Common myeloid progenitor, CD34-positive (primary cell): ENCODE results near the gene GCN1.

Experiments
- CTCF ChIA-PET: fragments of 350-600 bp; sonication (Branson Sonifier 250); formaldehyde crosslinking; loops from one replicate; lab custom pipeline; 2021; ENCODE audit warnings: antibody characterized with exemption; lab: Charles Lee
- POLR2A ChIA-PET: fragments of 350-600 bp; sonication (Branson Sonifier 250); formaldehyde crosslinking; loops from one replicate; lab custom pipeline; 2021; ENCODE audit warnings: antibody characterized with exemption; lab: Charles Lee
- DNase-seq, 3 donors: peaks; one replicate each; pipeline versions ENCODE4 v3.0.0 to v3.0.0-alpha.2; 2013
- H3K27ac ChIP-seq, 2 experiments: 1 replicate in 1 of 2; 2 replicates in 1 of 2; pipeline ENCODE4 v1.7.0; 2013; ENCODE audit warnings: inconsistent platforms in 2 of 2, low read length in 2 of 2, mild to moderate bottlenecking in 2 of 2, low read depth in 1 of 2, moderate library complexity in 1 of 2; ENCODE audit not compliant: severe bottlenecking in 2 of 2, insufficient read depth in 1 of 2, poor library complexity in 1 of 2
- H3K27me3 ChIP-seq, 5 experiments: replicated peaks in 2 of 5; 1 replicate in 3 of 5; 2 replicates in 2 of 5; pipeline versions ENCODE4 v1.6.1 to v1.7.0; 2013; ENCODE audit warnings: low read length in 4 of 5, mild to moderate bottlenecking in 2 of 5, moderate library complexity in 2 of 5, inconsistent platforms in 1 of 5; ENCODE audit not compliant: insufficient read depth in 5 of 5, control insufficient read depth in 4 of 5
- H3K36me3 ChIP-seq, 4 experiments: 1 replicate in 2 of 4; 2 replicates in 2 of 4; pipeline versions ENCODE4 v1.6.1 to v1.7.0; 2013; ENCODE audit warnings: low read length in 3 of 4, control low read depth in 1 of 4, mild to moderate bottlenecking in 1 of 4; ENCODE audit not compliant: control insufficient read depth in 4 of 4, insufficient read depth in 4 of 4
- H3K4me1 ChIP-seq, 4 experiments: 1 replicate in 3 of 4; 2 replicates in 1 of 4; pipeline versions ENCODE4 v1.6.1 to v1.7.1; 2013; ENCODE audit warnings: low read length in 3 of 4, mild to moderate bottlenecking in 3 of 4, control low read depth in 1 of 4, inconsistent platforms in 1 of 4, moderate library complexity in 1 of 4; ENCODE audit not compliant: control insufficient read depth in 4 of 4, insufficient read depth in 4 of 4; ENCODE audit errors: control extremely low read depth in 1 of 4
- H3K4me3 ChIP-seq, 7 experiments: 1 replicate in 4 of 7; 2 replicates in 3 of 7; pipeline versions ENCODE4 v1.5.1 to v1.7.0; 2013; ENCODE audit warnings: mild to moderate bottlenecking in 7 of 7, low read length in 6 of 7, moderate library complexity in 6 of 7, inconsistent platforms in 2 of 7, low read depth in 2 of 7, control low read depth in 1 of 7; ENCODE audit not compliant: insufficient read depth in 4 of 7, control insufficient read depth in 1 of 7; ENCODE audit errors: extremely low read depth in 1 of 7
- H3K9me3 ChIP-seq, 5 experiments: 1 replicate in 4 of 5; 2 replicates in 1 of 5; pipeline versions ENCODE4 v1.6.1 to v1.7.1; 2013; ENCODE audit warnings: low read length in 4 of 5, mild to moderate bottlenecking in 2 of 5, inconsistent platforms in 1 of 5, low read depth in 1 of 5, moderate library complexity in 1 of 5; ENCODE audit not compliant: control insufficient read depth in 4 of 5, insufficient read depth in 2 of 5; ENCODE audit errors: control extremely low read depth in 1 of 5
- WGBS: methylation state at CpG from one replicate; pipeline ENCODE4 v1.1.5; 2013; ENCODE audit not compliant: insufficient coverage; 5-methylcytosine and 5-hydroxymethylcytosine counted together

The GCN1 gene

DNA sequence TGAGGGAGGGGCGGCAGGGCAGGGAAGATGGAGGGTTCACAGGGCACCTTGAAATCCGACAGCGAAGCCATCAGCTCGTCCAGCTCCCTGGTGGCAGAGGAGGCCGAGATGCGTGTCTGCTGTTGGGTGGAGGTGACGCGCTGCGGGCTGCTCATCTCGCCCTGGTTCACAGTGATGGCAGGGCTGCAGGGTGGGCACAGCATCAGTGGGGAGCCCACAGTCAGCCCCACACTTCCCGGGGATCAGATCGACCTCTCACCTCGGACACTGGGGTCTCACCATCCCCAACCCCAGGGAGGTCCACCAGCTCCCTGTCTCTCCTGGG is 27.0 kb upstream of the GCN1 start:
- H3K4me1 ChIP-seq, result peaks cover 2 to 29% (median 25%) of the 10 kb centered on the region in 4 experiments
- peaks cover 7 to 64% (median 41%) of the 10 kb centered on the region in 4 experiments for H3K36me3 ChIP-seq
- DNase-seq, result no peak
- no peak overlapping the region for H3K27ac ChIP-seq
- H3K4me3 ChIP-seq, result no peak overlapping the region
- ChIA-PET CTCF (interaction anchor here (1.1 to 17.6 kb wide), 4 partner anchors 10 to 70 kb away, joined by 3 to 879 read pairs (median 4); partner anchors contain the start of genes PXN and RNU4-2), POLR2A (interaction anchor here (2.2 kb wide), 1 partner anchor 70 kb away, joined by 7 read pairs; the partner anchor contains the start of gene RNU4-2)
- WGBS, result 99% methylated on average over 9 of the region's 13 CpGs
- no peaks in the 10 kb centered on the region for H3K27me3 ChIP-seq
- no peaks in the 10 kb centered on the region for H3K9me3 ChIP-seq

DNA sequence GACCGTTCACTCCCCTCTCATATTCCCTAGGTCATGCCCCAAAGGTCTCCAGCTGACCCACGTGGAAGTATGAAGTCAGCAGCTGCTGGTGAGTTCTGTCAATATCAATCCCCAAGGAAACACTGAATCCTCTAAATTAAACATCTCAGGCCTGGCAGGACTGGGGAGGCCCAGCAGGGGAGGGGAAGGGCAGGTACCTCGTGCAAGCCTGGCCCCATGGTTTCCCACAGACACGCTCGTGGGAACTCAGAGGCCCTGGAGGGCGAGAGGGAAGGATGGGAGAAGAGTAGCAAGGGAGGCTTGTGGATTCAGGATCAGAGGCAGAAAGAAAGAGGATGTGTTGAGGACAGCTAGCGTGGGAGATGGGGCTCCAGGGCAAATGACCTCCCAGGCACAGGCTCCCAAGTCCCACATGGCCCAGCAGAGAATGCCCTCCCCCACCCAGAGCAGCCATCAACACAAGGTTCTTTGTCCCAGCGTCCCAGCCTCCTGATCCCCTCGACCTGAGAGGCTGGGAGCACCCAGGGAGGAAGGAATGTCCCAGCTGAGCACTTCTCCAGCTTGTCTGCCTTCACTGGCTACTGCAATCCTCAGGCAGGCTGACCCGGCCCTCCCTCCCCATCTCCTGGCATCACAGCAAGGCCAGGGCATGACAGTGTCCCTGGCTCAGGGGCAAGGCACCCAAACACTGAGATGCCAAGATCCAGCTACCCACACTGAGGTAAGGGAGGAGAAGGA is 26.5 kb upstream of the GCN1 start:
- 99% methylated on average over 7 of the region's 10 CpGs for WGBS
- peaks cover 7 to 65% (median 43%) of the 10 kb centered on the region in 4 experiments for H3K36me3 ChIP-seq
- DNase-seq, result no peak
- peaks cover 0 to 23% (median 20%) of the 10 kb centered on the region in 4 experiments for H3K4me1 ChIP-seq
- no peaks in the 10 kb centered on the region for H3K27me3 ChIP-seq
- H3K4me3 ChIP-seq, result no peak overlapping the region
- POLR2A ChIA-PET, result interaction anchor here (2.2 kb wide), 1 partner anchor 71 kb away, joined by 7 read pairs; the partner anchor contains the start of gene RNU4-2
- H3K9me3 ChIP-seq, result no peaks in the 10 kb centered on the region
- H3K27ac ChIP-seq, result no peak overlapping the region
- CTCF ChIA-PET, result interaction anchor here (1.3 to 17.6 kb wide), 3 partner anchors 10 to 70 kb away, joined by 3 to 879 read pairs (median 6); partner anchors contain the start of genes PXN and RNU4-2

DNA sequence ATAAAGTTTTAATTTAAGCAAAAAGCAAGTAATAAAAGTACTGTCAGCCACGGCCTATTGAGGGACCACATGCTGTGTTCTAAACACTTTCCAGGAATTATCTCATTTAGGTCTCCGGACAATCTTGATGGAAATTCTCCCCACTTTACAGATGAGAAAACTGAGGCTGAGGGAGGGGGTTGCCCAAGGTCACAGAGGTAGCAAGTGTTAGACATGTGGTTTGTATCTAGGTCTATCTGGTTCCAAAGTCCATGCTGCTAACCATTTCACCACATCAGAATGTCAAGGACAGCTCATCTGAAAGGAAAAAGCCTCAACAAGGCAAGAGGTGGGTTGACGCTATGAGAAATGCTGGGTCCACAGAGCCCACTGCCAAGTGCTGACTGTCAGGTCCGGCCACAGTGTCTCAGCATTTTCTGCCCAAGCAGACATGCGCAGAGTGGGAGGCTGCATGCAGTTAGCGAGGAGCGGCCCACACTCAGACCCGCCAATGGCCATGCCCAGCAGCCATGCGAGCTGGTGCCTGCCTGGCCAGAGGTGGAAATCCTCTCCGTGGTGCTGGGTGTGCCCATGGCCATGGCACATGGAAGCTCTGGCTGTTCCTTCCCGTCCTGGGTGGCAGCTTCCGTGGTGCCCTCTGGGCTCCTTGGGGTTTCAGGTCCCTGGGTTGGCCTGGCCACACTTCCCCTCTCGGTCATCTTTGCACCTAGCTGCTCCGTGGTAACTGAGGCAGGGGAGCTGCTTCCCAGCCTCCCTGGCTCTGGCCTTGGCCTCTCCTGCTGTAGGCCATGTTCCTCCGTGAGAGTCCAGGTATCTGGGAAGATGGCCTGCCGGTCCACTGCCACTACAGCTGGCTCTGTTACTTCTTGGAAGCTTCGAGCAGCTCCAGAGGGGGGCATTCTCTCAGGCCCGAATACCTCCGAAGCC is 24.4 kb upstream of the GCN1 start:
- ChIA-PET POLR2A (interaction anchor here (0.6 to 0.8 kb wide), 2 partner anchors 9 to 18 kb away, joined by 3 read pairs; partner anchors contain the start of gene RPLP0), CTCF (interaction anchor here (0.7 to 17.6 kb wide), 4 partner anchors 8 to 61 kb away, joined by 3 to 879 read pairs (median 13); partner anchors contain the start of genes PXN and RPLP0)
- Histone ChIP-seq H3K27me3 (no peaks in the 10 kb centered on the region), H3K36me3 (peaks cover 7 to 81% (median 53%) of the 10 kb centered on the region in 4 experiments), H3K4me1 (peaks cover 0 to 3% (median under 1%) of the 10 kb centered on the region in 4 experiments), H3K9me3 (no peaks in the 10 kb centered on the region), H3K27ac (no peak overlapping the region), H3K4me3 (no peak overlapping the region)
- no peak for DNase-seq
- 97% methylated on average over 18 of the region's 19 CpGs for WGBS

DNA sequence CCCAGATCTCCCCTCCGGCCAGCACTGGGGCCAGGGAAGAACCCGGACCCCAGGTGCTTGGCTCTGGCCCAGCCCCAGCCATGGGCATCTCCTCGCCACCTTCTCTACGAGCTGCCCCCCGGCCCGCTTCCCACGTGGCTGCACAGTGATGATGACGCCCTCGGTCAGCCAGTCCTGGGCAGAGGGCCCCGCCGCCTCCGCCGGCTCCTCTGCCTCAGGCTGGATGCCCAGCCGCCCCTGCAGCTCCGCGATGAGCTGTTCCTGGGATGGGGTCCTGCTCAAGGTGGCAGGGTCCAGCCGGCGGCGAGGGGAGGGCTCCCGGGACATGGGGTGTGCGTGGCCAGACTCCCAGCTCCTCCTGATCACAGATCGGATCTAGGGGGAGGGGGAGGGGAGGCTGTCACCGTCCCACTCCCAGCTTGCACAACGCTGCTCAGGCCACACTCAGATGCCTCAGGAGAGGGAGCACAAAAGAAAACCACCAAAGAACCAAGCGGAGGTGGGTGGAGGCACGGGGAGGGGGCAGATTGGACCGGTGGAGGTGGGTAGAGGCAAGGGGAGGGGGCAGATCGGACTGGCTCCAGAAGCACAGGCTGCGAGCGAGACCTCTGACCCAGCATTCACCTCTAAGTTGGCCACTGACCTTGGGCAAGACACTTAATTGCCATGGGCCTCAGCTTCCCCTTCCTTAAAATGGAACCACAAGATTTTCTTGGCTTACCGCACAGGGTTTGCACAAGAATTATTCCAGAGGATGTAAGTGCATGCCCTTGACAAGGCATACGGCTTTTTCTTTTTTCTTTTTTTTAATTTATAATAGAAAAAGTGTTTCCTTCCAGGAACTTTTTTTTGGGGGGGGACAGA is 22.5 kb upstream of the GCN1 start:
- H3K36me3 ChIP-seq, result peaks cover 4 to 82% (median 54%) of the 10 kb centered on the region in 4 experiments
- no peaks in the 10 kb centered on the region for H3K9me3 ChIP-seq
- DNase-seq, result no peak
- CTCF ChIA-PET, result interaction anchor here (0.9 to 17.6 kb wide), 3 partner anchors 10 to 39 kb away, joined by 5 to 879 read pairs (median 23); partner anchors contain the start of gene PXN
- H3K27me3 ChIP-seq, result no peaks in the 10 kb centered on the region
- 98% methylated on average over 29 of the region's 32 CpGs for WGBS
- POLR2A ChIA-PET, result no interaction called here
- H3K27ac ChIP-seq, result no peak overlapping the region
- no peaks in the 10 kb centered on the region for H3K4me1 ChIP-seq
- H3K4me3 ChIP-seq, result no peak overlapping the region

DNA sequence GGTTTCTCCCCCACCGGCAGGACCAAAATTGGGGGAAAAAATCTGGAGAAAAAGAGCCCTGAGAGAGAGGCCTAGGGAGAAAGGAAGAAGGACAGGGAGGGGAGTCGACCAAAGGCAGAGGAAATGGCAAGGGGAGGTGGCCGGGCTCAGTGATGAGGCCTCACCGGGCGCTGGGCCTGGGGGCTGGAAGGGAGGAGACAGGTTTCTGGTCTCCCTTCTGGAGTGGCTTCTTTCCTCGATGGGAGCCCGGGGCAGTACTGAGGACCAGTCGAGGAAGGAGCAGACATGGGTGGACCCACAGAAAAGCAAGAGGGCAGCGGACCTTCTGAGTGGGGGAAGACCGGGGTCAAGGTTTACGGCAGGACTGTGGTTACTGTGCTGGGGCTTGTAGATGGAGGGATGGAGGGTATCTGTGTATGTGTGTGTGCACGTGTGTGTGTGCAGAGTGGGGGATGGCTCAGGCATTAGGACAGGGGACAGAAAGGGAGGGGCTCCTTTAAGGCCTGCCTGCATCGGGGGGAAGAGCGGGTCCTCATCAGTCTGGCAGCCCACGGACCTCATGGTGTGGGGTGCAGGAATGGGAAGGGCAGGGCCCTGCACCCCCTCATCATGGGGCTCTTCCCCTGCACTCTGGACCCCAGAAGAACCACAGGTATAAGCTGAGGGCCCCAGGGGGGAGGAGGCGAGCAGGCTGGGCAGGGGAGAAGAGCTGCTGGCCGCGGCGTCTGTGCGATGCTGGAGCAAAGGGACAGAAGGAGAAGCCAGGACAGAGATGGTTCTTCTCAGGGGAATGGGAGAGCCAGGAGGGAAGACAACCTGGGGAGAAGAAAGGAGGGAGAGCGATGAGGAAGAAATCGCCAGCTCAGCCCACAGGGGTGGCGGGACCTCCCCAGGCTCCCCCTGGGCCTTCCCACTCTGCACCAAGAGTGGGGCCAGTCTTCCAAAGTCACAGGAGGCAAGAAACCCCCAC is 21.5 kb upstream of the GCN1 start:
- ChIA-PET CTCF (interaction anchor here (0.9 to 17.6 kb wide), 3 partner anchors 11 to 40 kb away, joined by 5 to 879 read pairs (median 23); partner anchors contain the start of gene PXN), POLR2A (interaction anchor here (0.6 kb wide), 1 partner anchor 12 kb away, joined by 6 read pairs; no protein-coding TSS in a partner anchor)
- Histone ChIP-seq H3K4me1 (peaks cover 0 to 4% (median 2%) of the 10 kb centered on the region in 4 experiments), H3K9me3 (no peaks in the 10 kb centered on the region), H3K4me3 (no peak overlapping the region), H3K27ac (no peak overlapping the region), H3K27me3 (no peaks in the 10 kb centered on the region), H3K36me3 (peaks cover 0 to 81% (median 56%) of the 10 kb centered on the region in 4 experiments)
- DNase-seq, result no peak
- 94% methylated on average over 13 of the region's 23 CpGs for WGBS
